H4 (cell line): Measurements from ENCODE around the gene SCRG1. TPM values are rescaled to one million over a fixed set of nuclear protein-coding genes. Genes with fewer than 3 reads are reported as not detected.

ENCODE experiments used
- DNase-seq: peaks from one replicate; pipeline ENCODE4 v3.0.0-alpha.2; 2015; ENCODE audit warnings: low spot score
- total RNA-seq: library from RNA; depleted of rRNA; stranded (reverse); fragments of >200 nt; shearing (Covaris generic); gene quantifications from 2 replicates; pipeline ENCODE4 v1.2.3, GENCODE V29; 2014; rRNA removed

Gene SCRG1
- total RNA-seq, 1 experiment from 2014 or later = not detected

DNA sequence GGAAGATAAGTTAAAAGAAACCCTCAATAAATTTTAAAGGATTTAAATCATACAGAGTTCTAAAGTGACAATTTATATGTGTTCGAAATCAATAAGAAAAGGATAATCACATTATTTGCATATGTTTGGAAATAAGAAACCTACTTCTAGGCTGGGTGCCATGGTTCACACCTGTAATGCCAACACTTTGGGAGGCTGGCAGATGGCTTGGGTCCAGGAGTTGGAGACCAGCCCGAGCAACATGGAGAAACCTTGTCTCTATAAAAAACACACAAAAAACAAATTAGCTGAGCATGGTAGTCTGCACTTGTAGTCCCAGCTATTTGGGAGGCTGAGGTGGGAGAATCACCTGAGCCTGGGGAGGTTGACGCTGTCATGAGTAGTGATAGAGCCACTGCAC lies 36.2 kb downstream of the SCRG1 start:
- DNase-seq = no peak

DNA sequence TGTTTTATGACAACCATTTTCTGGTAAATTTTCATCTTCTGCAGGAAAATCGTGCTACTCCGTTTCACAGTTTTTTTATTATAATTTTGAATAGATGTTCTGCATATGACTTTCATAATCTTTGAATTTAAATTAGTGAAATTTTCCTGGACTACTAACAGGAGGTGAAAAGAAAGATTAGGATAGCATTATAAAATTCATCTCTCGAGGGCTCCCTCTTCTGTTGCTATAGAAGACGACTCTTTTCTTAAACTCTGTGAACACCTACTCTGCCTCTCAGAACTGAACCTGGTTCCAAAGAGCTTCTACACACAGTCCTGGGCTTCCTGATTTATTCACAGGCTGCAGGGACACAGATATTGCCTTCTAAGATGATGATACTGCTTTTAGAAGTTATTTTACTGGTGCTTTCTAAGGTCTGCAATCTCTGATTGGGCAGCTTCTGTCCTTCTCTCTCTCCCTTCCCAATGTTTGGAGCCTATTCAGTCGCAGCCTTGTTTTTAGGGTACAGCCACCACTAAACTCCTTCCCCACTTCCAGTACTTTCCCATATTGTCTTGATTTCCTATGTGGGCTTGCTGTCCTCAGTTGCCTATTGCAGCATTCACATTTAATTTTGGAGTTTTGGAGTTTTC lies 38.2 kb downstream of the SCRG1 start:
- no peak for DNase-seq

DNA sequence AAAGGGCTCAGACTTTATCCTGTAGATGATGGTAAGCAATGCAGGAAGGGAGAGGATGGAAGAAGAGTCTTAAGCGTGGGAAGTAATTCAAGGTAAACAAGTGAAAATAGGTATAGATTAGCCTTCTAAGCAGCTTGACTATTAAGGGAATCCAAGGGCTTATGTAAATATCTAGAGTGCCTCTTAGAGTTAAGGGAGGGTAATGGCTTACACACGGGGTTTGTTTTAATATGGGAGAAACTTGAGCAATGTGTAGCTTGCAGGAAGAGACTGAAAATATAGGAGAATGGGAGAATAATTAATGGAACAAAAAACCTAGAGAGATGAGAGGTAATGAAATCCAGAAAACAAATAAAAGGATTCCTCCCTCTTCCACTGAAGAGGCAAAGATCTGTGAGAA lies 41.0 kb downstream of the SCRG1 start:
- no peak for DNase-seq

DNA sequence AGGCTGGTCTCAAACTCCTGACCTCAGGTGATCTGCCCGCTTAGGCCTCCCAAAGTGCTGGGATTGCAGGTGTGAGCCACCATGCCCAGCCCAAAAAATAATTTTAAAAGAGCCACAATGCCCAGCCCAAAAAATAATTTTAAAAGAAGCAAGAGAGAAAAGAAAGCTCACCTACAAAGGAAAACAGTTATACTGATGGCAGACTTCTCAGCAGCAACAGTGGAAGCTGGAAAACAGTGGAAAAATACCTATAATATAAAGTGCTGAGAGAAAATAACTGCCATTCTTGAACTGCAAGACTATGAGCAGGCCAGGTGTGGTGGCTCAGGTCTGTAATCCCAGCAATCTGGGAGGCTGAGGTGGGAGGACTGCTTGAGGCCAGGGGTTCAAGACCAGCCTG lies 51.4 kb downstream of the SCRG1 start:
- DNase-seq = no peak

DNA sequence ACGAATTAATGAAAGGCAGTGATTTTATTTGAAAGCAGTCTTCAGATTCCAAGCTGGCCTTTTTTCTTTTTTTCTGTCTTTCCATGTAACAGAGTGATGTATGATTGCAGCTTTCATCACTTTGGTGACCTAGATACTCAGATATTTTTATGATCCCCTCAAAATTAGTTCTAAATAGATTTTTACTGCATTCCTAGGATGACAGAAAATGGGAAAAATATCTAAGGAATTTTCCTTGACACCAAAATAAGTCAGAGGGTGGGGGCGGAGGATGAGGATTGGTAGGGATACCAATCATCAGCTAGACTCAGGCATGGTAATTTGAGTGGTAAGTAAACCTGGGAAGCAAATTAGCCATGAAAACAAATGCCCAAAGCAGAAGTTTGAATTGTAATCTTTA lies 52.8 kb downstream of the SCRG1 start:
- no peak for DNase-seq

DNA sequence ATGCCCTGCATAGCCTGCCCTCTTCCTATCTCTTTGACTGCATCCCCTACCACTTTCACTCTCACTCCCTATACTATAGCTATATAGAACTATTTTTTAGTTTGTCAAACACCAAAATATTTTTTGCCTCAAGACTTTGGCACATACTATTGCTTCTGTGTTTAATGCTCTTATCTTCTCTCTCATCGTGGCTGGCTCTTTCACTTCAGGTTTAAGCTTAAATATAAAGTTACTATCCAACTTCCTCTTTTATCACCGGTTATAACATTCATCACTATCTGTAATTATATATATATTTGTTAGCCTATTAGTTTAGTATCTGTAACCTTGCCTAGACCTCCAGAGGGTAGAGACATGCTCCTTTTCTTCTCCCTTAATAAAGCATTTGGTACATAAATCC lies 53.3 kb downstream of the SCRG1 start:
- DNase-seq = no peak

DNA sequence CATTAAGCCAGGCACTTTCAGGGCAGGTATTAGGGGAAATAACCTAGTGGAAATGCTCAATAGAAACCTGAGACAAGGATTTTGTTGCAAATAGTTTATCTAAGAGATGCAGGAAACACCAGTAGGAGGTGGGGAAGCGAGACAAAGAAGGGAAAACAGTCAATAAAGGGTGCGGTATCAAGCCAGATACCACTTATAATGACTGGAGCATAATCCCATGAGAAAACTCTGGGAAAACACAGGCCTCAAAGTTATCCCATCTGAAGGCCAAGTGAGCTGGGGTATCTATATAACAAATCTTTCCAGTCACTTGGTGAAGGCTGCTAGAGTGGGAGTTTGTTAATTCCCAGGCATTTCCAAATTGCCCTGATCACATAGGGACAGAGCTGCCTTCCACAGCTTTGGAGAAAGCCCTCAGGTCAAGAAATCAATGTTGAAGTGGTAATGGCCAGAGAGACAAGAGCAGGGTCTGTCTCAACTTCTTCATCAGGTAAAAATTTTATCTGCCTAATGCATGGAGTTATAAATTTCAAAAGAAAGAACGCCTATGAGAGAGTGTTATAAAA lies 55.0 kb downstream of the SCRG1 start:
- DNase-seq = no peak

DNA sequence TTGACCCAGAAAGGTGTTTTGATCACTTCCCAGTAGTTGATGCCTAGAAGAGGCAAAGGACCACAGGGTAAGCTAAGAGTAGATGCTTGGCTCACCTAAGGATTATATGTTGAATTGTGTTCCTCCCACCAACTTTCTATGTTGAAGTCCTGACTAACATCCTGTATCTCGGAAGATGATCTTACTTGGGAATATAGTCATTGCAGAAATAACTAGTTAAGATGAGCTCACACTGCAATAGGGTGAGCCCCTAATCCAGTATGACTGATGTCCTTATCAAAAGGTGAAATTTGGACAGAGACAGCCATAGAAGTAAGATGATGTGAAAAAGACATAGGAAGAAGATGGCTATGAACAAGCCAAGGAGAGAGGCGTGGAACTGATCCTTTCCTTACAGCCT lies 61.5 kb downstream of the SCRG1 start:
- DNase-seq = no peak

DNA sequence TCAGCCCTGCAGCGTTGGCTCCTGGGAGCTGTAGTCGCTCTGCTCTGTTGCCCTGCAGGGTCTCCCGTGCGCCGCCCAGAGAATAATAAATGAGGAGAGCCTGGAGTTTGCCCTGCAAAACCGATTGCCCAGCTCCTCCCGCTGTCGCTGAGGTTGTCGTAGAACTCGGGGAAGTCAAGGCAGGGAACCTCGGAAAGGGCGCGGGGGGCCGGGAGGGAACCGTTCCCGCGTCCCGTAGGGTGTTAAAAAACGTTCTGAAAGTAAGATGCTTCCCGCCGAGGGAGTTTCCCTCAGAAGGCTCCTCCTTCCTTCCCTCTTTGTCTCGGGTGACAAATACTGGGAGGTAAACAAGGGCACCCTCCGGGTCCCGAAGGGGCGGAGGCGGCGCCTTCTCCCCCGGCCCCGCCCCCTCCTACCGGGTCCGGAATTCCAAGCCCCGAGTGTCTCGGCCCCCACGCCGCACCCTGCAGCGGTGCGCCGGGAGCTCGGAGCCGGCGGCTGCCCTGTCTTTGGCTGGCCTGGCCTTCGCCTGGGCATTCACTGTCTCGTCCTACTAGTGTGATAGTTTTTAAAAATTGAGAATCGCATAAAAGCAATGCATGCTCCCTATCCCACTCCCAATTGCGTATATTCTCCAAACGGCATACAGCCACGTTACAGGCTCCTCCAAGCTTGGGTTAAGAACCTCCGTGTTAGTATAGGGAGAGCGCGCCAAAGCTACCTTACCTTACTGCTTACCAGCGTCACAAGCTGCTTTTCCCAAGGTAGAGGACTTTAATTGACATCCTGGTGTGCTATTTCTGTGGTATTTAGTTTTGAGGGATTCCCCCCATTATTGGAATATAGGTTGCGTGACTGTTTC lies 63.8 kb downstream of the SCRG1 start:
- DNase-seq = peak; percentile 85

Other genes starting within 250 kb of the SCRG1 start
- gene GALNT7, start 230.3 kb downstream of the SCRG1 start, total RNA-seq = 56.7 and 57.1 TPM in 2 replicates
- 153 and 219 TPM in 2 replicates for gene HMGB2, start 64.8 kb downstream of the SCRG1 start, total RNA-seq
- 27.3 and 34.8 TPM in 2 replicates for gene SAP30, start 28.2 kb downstream of the SCRG1 start, total RNA-seq
- gene HAND2, start 131.1 kb upstream of the SCRG1 start, total RNA-seq = 0.06 and 1.2 TPM in 2 replicates